BLaER1 treated with 17β-estradiol and CSF1 and Interleukin-3, amounts not matched to agents 10 nM and 100 nM (cell line): ENCODE data around the gene VEGFC.

Experiments used
- H3K27ac ChIP-seq, 11 experiments: shearing (Covaris generic); formaldehyde crosslinking; 2 replicates each; pipeline ENCODE4 v1.8.1; 2022
- H3K27me3 ChIP-seq, 11 experiments: shearing (Covaris generic); formaldehyde crosslinking; 2 replicates each; pipeline ENCODE4 v1.8.1; 2022
- H3K36me3 ChIP-seq, 11 experiments: shearing (Covaris generic); formaldehyde crosslinking; 2 replicates each; pipeline ENCODE4 v1.8.1; 2022
- H3K4me1 ChIP-seq, 10 experiments: shearing (Covaris generic); formaldehyde crosslinking; 2 replicates each; pipeline ENCODE4 v1.8.1; 2022
- H3K4me2 ChIP-seq, 11 experiments: shearing (Covaris generic); formaldehyde crosslinking; 2 replicates each; pipeline ENCODE4 v1.8.1; 2022
- H3K4me3 ChIP-seq, 10 experiments: shearing (Covaris generic); formaldehyde crosslinking; 2 replicates each; pipeline ENCODE4 v1.8.1; 2022
- H3K9ac ChIP-seq, 11 experiments: shearing (Covaris generic); formaldehyde crosslinking; 2 replicates each; pipeline ENCODE4 v1.8.1; 2022
- H3K9me3 ChIP-seq, 11 experiments: shearing (Covaris generic); formaldehyde crosslinking; replicated peaks in 1 of 11; 2 replicates each; pipeline ENCODE4 v1.8.1; 2022
- H4K20me1 ChIP-seq, 11 experiments: shearing (Covaris generic); formaldehyde crosslinking; 2 replicates each; pipeline ENCODE4 v1.8.1; 2022
- Cebpa-rat ChIP-seq, 11 experiments: shearing (Covaris generic); IDR thresholded peaks; 2 replicates each; pipeline ENCODE4 v1.8.1; 2022

Gene VEGFC

GRCh38 chr4:176758731-176759130 is 34.0 kb downstream of the VEGFC start:
- Histone ChIP-seq H3K4me3 (no peak overlapping the region), H3K4me1 (no peaks in the 10 kb centered on the region)

GRCh38 chr4:176758323-176758722 is 34.4 kb downstream of the VEGFC start:
- no peak overlapping the region for H3K9ac ChIP-seq
- H4K20me1 ChIP-seq, result no peaks in the 10 kb centered on the region
- H3K9me3 ChIP-seq, result no peaks in the 10 kb centered on the region
- no peak for TF ChIP-seq Cebpa-rat (IDR thresholded peaks at IDR 0.05)
- no peaks in the 10 kb centered on the region for H3K36me3 ChIP-seq
- no peaks in the 10 kb centered on the region for H3K27me3 ChIP-seq
- H3K4me2 ChIP-seq, result no peak overlapping the region
- H3K27ac ChIP-seq, result no peak overlapping the region
- no peaks in the 10 kb centered on the region for H3K4me1 ChIP-seq
- H3K4me3 ChIP-seq, result no peak overlapping the region

More at GRCh38 chr4:176758731-176759130, 34.0 kb downstream of the VEGFC start:
- no peaks in the 10 kb centered on the region for H3K27me3 ChIP-seq
- H3K36me3 ChIP-seq, result no peaks in the 10 kb centered on the region
- H3K27ac ChIP-seq, result no peak overlapping the region
- no peak for TF ChIP-seq Cebpa-rat (IDR thresholded peaks at IDR 0.05)
- no peak overlapping the region for H3K4me2 ChIP-seq
- H3K9me3 ChIP-seq, result no peaks in the 10 kb centered on the region
- no peak overlapping the region for H3K9ac ChIP-seq
- no peaks in the 10 kb centered on the region for H4K20me1 ChIP-seq

GRCh38 chr4:176755613-176756012 is 37.1 kb downstream of the VEGFC start:
- H3K4me3 ChIP-seq, result no peak overlapping the region
- no peaks in the 10 kb centered on the region for H4K20me1 ChIP-seq
- H3K27me3 ChIP-seq, result no peaks in the 10 kb centered on the region
- no peak overlapping the region for H3K4me2 ChIP-seq
- H3K27ac ChIP-seq, result no peak overlapping the region
- no peak for TF ChIP-seq Cebpa-rat (IDR thresholded peaks at IDR 0.05)
- H3K9me3 ChIP-seq, result no peaks in the 10 kb centered on the region
- no peaks in the 10 kb centered on the region for H3K36me3 ChIP-seq
- no peak overlapping the region for H3K9ac ChIP-seq
- no peaks in the 10 kb centered on the region for H3K4me1 ChIP-seq

GRCh38 chr4:176755001-176755400 is 37.7 kb downstream of the VEGFC start:
- H3K27me3 ChIP-seq, result no peaks in the 10 kb centered on the region
- H3K27ac ChIP-seq, result no peak overlapping the region
- H3K4me3 ChIP-seq, result no peak overlapping the region
- no peak for TF ChIP-seq Cebpa-rat (IDR thresholded peaks at IDR 0.05)
- no peaks in the 10 kb centered on the region for H4K20me1 ChIP-seq
- no peaks in the 10 kb centered on the region for H3K4me1 ChIP-seq
- H3K4me2 ChIP-seq, result no peak overlapping the region
- H3K36me3 ChIP-seq, result no peaks in the 10 kb centered on the region
- no peaks in the 10 kb centered on the region for H3K9me3 ChIP-seq
- H3K9ac ChIP-seq, result no peak overlapping the region

GRCh38 chr4:176753049-176753448 is 39.7 kb downstream of the VEGFC start:
- H3K4me1 ChIP-seq, result no peaks in the 10 kb centered on the region
- H3K9me3 ChIP-seq, result no peaks in the 10 kb centered on the region
- H3K9ac ChIP-seq, result no peak overlapping the region
- no peaks in the 10 kb centered on the region for H4K20me1 ChIP-seq
- H3K4me3 ChIP-seq, result no peak overlapping the region
- no peaks in the 10 kb centered on the region for H3K36me3 ChIP-seq
- no peak overlapping the region for H3K27ac ChIP-seq
- no peaks in the 10 kb centered on the region for H3K27me3 ChIP-seq
- no peak overlapping the region for H3K4me2 ChIP-seq
- TF ChIP-seq Cebpa-rat (IDR thresholded peaks at IDR 0.05), result no peak

- Histone ChIP-seq H4K20me1 (no peaks in the 10 kb centered on the region), H3K9me3 (no peaks in the 10 kb centered on the region), H3K4me2 (no peak overlapping the region), H3K36me3 (no peaks in the 10 kb centered on the region), H3K4me1 (no peaks in the 10 kb centered on the region), H3K27me3 (no peaks in the 10 kb centered on the region), H3K9ac (no peak overlapping the region), H3K27ac (no peak overlapping the region), H3K4me3 (no peak overlapping the region)
- no peak for TF ChIP-seq Cebpa-rat (IDR thresholded peaks at IDR 0.05)
Observed at GRCh38 chr4:176752191-176752749, 40.5 kb downstream of the VEGFC start.

GRCh38 chr4:176751061-176751460 is 41.7 kb downstream of the VEGFC start:
- no peaks in the 10 kb centered on the region for H3K9me3 ChIP-seq
- no peak overlapping the region for H3K9ac ChIP-seq
- H3K27ac ChIP-seq, result no peak overlapping the region
- no peak overlapping the region for H3K4me2 ChIP-seq
- H3K4me1 ChIP-seq, result no peaks in the 10 kb centered on the region
- TF ChIP-seq Cebpa-rat (IDR thresholded peaks at IDR 0.05), result no peak
- H4K20me1 ChIP-seq, result no peaks in the 10 kb centered on the region
- no peaks in the 10 kb centered on the region for H3K36me3 ChIP-seq
- H3K27me3 ChIP-seq, result no peaks in the 10 kb centered on the region
- no peak overlapping the region for H3K4me3 ChIP-seq

- Histone ChIP-seq H3K4me3 (no peak overlapping the region), H3K9ac (no peak overlapping the region), H3K27ac (no peak overlapping the region), H3K9me3 (no peaks in the 10 kb centered on the region), H3K36me3 (no peaks in the 10 kb centered on the region), H3K4me2 (no peak overlapping the region), H3K27me3 (no peaks in the 10 kb centered on the region), H4K20me1 (no peaks in the 10 kb centered on the region), H3K4me1 (0 out of 20 replicates have a peak, but pooled peaks cover 0 to 5% (median 0%) of the 10 kb centered on the region in 10 experiments)
- no peak for TF ChIP-seq Cebpa-rat (IDR thresholded peaks at IDR 0.05)
Observed at GRCh38 chr4:176746846-176747245, 45.9 kb downstream of the VEGFC start.

- no peaks in the 10 kb centered on the region for H3K27me3 ChIP-seq
- no peak overlapping the region for H3K9ac ChIP-seq
- H3K36me3 ChIP-seq, result no peaks in the 10 kb centered on the region
- no peak overlapping the region for H3K27ac ChIP-seq
- TF ChIP-seq Cebpa-rat (IDR thresholded peaks at IDR 0.05), result no peak
- no peaks in the 10 kb centered on the region for H4K20me1 ChIP-seq
- no peak overlapping the region for H3K4me2 ChIP-seq
- no peaks in the 10 kb centered on the region for H3K9me3 ChIP-seq
- H3K4me3 ChIP-seq, result no peak overlapping the region
- H3K4me1 ChIP-seq, result 0 out of 20 replicates have a peak, but pooled peaks cover 0 to 5% (median 0%) of the 10 kb centered on the region in 10 experiments
Observed at GRCh38 chr4:176745902-176746301, 46.8 kb downstream of the VEGFC start.

GRCh38 chr4:176744091-176744490 is 48.6 kb downstream of the VEGFC start:
- no peak for TF ChIP-seq Cebpa-rat (IDR thresholded peaks at IDR 0.05)
- no peak overlapping the region for H3K4me3 ChIP-seq
- no peaks in the 10 kb centered on the region for H4K20me1 ChIP-seq
- no peak overlapping the region for H3K4me2 ChIP-seq
- no peaks in the 10 kb centered on the region for H3K9me3 ChIP-seq
- H3K9ac ChIP-seq, result no peak overlapping the region
- no peaks in the 10 kb centered on the region for H3K36me3 ChIP-seq
- 0 out of 20 replicates have a peak, but pooled peaks cover 0 to 5% (median 0%) of the 10 kb centered on the region in 10 experiments for H3K4me1 ChIP-seq
- no peaks in the 10 kb centered on the region for H3K27me3 ChIP-seq
- no peak overlapping the region for H3K27ac ChIP-seq
